Stimulated activated CD4-positive, alpha-beta T cell treated with anti-CD3 and anti-CD28 coated beads, Interleukin-12 subunit alpha, Interleukin-12 subunit beta, amount 100 ng/mL, for 48 hours (primary cell): ENCODE data around the gene OR11G2.
"Not testable (repeated sequence)": the region's sequence is repeated elsewhere in the genome, so short reads cannot be mapped to it uniquely, and the experiment has no call there.

Experiments
- DNase-seq, 3 donors: peaks; one replicate each; pipeline ENCODE4 v3.0.0-alpha.2; 2020; ENCODE audit warnings: low read depth in 2 of 3, low spot score in 1 of 3

The OR11G2 gene

GRCh38 chr14:20219033-20219432 lies 28.3 kb downstream of the OR11G2 start:
- no peak for DNase-seq

GRCh38 chr14:20223410-20223809 lies 32.7 kb downstream of the OR11G2 start, which contains the start of gene OR11H6:
TSS of gene OR11H6 (plus strand) at chr14:20223710. CDS start at chr14:20223710, 0 bp downstream.
- no peak for DNase-seq

DNA sequence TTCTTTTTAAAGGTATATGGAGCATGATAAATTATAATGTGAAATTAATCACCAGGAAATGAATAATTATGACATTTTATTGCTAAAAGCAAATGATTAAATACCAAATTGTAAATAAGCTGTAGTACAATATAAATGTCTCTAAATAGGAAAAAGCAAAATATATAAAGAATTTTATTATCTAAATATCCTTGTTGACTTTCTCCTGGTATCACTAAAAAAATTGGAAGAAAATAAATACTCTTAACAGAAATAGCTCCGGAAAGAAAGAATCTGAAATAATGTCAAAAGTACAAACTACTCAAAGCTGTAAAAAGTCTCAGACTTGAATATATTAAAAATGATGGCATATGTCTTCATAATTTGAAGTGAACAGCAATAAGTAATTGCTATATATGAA lies 38.0 kb downstream of the OR11G2 start, which contains the start of gene OR11H7:
TSS of gene OR11H7 (plus strand) at position 301 of the 400 bp plus-strand sequence.
- DNase-seq, result no peak

- not testable (repeated sequence) for DNase-seq
Measured at GRCh38 chr14:20235415-20235814, 44.7 kb downstream of the OR11G2 start.

DNA sequence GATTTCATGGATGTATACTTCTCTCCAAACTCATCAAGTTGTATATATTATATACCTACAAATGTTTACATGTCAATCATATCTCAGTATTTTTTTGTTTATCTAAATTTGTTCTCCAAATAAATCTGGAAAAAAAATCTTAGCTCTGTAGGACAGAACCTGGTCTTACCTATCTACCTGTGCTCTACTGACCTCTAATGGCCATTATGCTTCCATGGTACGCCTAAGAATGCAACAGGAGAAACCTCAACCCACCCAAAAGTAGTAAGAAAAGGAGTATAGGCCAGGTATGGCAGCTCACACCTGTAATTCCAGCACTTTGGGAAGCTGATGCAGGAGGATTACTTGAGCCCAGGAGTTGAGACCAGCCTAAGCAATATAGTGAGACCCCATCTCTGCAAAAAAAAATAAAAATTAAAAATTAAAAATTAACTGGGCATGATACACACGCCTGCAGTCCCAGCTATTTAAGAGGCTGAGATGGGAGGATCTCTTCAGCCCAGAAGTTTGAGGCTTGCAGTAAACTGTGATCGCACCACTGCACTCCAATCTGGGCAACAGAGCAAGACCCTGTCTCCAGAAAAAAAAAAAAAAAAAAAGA lies 57.0 kb downstream of the OR11G2 start:
- DNase-seq, result no peak
